GM12892 (cell line): ENCODE measurements around the gene KRT85.

Experiments
- DNase-seq: peaks from one replicate; pipeline ENCODE4 v3.0.0; 2011; ENCODE audit not compliant: insufficient read length
- FAIRE-seq: peaks from 2 replicates; lab custom pipeline; 2011; peaks lifted over from hg19 to GRCh38; lab: Jason Lieb, UNC
- POLR2A ChIP-seq: IDR thresholded peaks from 2 replicates; pipeline ENCODE4 v1.6.1; 2011; ENCODE audit warnings: low read depth, low read length, control low read depth
- POLR2AphosphoS5 ChIP-seq: IDR thresholded peaks from 2 replicates; pipeline ENCODE4 v1.6.1; 2011; ENCODE audit warnings: low read depth, low read length, control low read depth
- TAF1 ChIP-seq: IDR thresholded peaks from 2 replicates; pipeline ENCODE4 v1.6.1; 2011; ENCODE audit warnings: low read depth, mild to moderate bottlenecking, control low read depth, low read length, borderline replicate concordance

Gene KRT85

GRCh38 chr12:52377266-52377665, 10.0 kb upstream of the KRT85 start:
- DNase-seq: no peak
- TF ChIP-seq TAF1 (no peak), POLR2A (no peak)
- FAIRE-seq: no peak

GRCh38 chr12:52372216-52373154, 5.2 kb upstream of the KRT85 start:
- DNase-seq (peak; percentile 53), FAIRE-seq (peak; percentile 38)
- no peak for TF ChIP-seq POLR2AphosphoS5
- TF ChIP-seq POLR2A: no peak
- no peak for TF ChIP-seq TAF1

GRCh38 chr12:52371716-52372115, 4.4 kb upstream of the KRT85 start:
- DNase-seq (no peak), FAIRE-seq (no peak)
- no peak for TF ChIP-seq POLR2AphosphoS5
- TF ChIP-seq TAF1: no peak
- no peak for TF ChIP-seq POLR2A

- no peak for FAIRE-seq
- TF ChIP-seq TAF1 (no peak), POLR2A (no peak), POLR2AphosphoS5 (no peak)
- no peak for DNase-seq
These were observed 3.8 kb upstream of the KRT85 start for GRCh38 chr12:52370926-52371608.

- DNase-seq: no peak
- no peak for FAIRE-seq
- TF ChIP-seq TAF1: no peak
- TF ChIP-seq POLR2AphosphoS5: no peak
- no peak for TF ChIP-seq POLR2A
These were observed 2.5 kb upstream of the KRT85 start for GRCh38 chr12:52369809-52370208.

GRCh38 chr12:52369211-52369610, 1.9 kb upstream of the KRT85 start:
- no peak for TF ChIP-seq POLR2A
- TF ChIP-seq TAF1: no peak
- no peak for TF ChIP-seq POLR2AphosphoS5
- FAIRE-seq (no peak), DNase-seq (no peak)

- FAIRE-seq: no peak
- no peak for DNase-seq
- TF ChIP-seq TAF1: no peak
- no peak for TF ChIP-seq POLR2A
- no peak for TF ChIP-seq POLR2AphosphoS5
These were observed 1.2 kb upstream of the KRT85 start for GRCh38 chr12:52368508-52368907.

GRCh38 chr12:52367876-52368275, 595 bp upstream of the KRT85 start:
- DNase-seq (no peak), FAIRE-seq (no peak)
- TF ChIP-seq TAF1 (no peak), POLR2A (no peak), POLR2AphosphoS5 (no peak)

- no peak for FAIRE-seq
- TF ChIP-seq POLR2AphosphoS5 (no peak), TAF1 (no peak), POLR2A (no peak)
- DNase-seq: no peak
These were observed 2.3 kb downstream of the KRT85 start for GRCh38 chr12:52364901-52365489.

- FAIRE-seq (no peak), DNase-seq (no peak)
- TF ChIP-seq TAF1 (no peak), POLR2AphosphoS5 (no peak), POLR2A (no peak)
These were observed 3.2 kb downstream of the KRT85 start for GRCh38 chr12:52364061-52364460.

- no peak for FAIRE-seq
These were observed 4.1 kb downstream of the KRT85 start for GRCh38 chr12:52363111-52363679.

More at GRCh38 chr12:52363111-52363679, 4.1 kb downstream of the KRT85 start:
- no peak for DNase-seq
- TF ChIP-seq TAF1 (no peak), POLR2AphosphoS5 (no peak), POLR2A (no peak)
